Stimulated activated CD8-positive, alpha-beta memory T cell treated with anti-CD3 and anti-CD28 coated beads, Interleukin-4, amount 100 ng/mL, for 24 hours (primary cell): ENCODE data around the gene PSORS1C1.

Experiments used
- DNase-seq: peaks from one replicate; pipeline ENCODE4 v3.0.0-alpha.2; 2020; ENCODE audit warnings: low read depth

The PSORS1C1 gene

GRCh38 chr6:31126396-31127175, 12.0 kb downstream of the PSORS1C1 start:
- DNase-seq, result no peak

- DNase-seq, result peak; percentile 62
Observed at GRCh38 chr6:31128093-31128676, 13.6 kb downstream of the PSORS1C1 start.

- DNase-seq, result no peak
Observed at GRCh38 chr6:31129130-31129529, 14.5 kb downstream of the PSORS1C1 start.

- no peak for DNase-seq
Observed at GRCh38 chr6:31130751-31131150, 16.2 kb downstream of the PSORS1C1 start.

DNA sequence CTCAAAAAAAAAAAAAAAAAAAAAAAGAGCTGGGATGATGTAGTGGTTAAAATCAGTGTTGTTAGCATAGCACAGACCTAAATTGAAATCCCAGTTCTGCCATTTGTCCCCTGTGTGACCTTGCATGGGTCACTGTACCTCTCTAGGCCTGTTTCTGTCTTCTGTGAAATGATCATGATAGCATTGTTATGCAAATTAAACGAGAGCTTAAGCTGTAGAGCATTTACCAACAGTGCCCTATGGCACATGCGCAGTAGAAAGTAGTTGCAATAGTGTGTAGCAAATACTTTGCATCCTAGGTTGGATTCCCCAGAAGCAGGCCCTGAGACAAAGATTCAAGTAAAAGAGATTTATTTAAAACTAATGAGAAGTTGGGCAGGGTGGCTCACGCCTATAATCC, 17.0 kb downstream of the PSORS1C1 start:
- DNase-seq, result no peak

- DNase-seq, result no peak
Observed at GRCh38 chr6:31132806-31133205, 18.2 kb downstream of the PSORS1C1 start.

DNA sequence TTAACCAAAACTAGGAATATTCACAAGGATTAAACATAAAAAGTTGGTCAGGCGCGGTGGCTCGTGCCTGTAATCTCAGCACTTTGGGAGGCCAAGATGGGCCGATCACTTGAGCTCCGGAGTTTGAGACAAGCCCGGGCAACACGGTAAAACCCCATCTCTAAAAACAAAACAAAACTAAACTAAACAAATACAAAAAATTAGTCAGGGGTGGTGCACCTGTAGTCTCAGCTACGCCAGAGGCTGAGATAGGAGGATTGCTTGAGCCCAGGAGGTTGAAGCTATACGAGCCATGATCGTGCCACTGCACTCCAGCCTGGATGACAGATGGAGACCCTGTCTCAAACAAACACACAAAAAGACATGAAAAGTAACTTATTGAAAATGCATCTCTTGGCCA, 21.1 kb downstream of the PSORS1C1 start:
- DNase-seq, result no peak

DNA sequence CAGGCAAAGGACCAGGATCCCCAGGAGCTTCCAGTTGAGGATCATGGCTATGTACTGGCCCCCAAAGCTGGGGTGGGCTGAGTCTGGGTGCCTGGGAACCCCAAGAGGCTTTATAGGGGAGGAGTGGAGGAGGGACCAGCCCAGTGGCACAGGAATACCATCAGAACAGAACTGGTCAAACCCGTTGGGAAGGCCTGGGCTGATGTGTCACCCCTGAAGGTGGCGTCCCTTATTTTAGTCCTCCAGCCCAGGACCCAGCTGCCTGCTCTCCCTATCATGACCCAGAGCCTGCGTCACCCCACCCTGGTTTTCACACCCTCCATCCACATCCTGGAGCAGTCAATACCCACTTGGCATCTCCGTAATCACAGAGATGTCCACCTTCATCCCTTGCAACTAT, 24.4 kb downstream of the PSORS1C1 start, which contains the start of gene PSORS1C2:
Gene PSORS1C2, minus strand, starts transcription at position 85 of the 400 bp plus-strand sequence. Its CDS starts 40 bp downstream, at position 45.
- DNase-seq, result no peak

DNA sequence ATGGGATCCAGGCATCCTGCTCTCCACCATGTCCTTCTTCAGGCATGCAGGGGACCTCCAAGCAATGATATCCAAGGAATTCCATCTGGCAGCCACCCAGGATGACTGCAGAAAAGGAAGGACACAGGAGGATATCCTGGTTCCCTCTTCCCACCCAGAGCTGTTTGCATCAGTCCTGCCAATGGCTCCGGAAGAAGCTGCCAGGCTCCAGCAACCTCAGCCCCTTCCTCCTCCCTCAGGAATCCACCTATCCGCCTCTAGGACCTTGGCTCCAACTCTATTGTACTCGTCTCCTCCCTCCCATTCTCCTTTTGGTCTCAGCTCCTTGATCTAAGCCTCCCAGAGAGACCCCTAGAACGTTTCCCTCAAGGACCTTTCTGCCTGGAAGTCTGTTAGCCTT, 25.0 kb downstream of the PSORS1C1 start:
- no peak for DNase-seq

DNA sequence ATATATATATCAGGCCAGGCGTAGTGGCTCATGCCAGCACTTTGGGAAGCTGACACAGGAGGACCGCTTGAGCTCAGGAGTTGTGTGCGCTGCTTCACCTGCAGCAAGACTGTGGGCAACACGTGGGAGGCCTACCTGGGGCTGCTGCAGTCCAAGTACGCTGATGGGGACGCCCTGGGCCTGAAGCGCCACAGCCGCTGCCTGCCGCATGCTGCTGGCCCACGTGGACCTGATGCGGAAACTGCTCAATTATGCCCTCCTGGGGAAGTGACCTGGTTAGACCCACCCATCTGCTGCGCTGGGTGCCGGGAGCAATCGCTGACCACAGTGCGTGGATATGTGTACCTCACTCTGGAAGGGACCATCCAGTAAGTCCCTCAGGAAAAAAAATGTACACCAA, 26.0 kb downstream of the PSORS1C1 start:
- DNase-seq, result no peak

GRCh38 chr6:31142361-31142761, 27.8 kb downstream of the PSORS1C1 start:
- no peak for DNase-seq

GRCh38 chr6:31143148-31143547, 28.5 kb downstream of the PSORS1C1 start:
- no peak for DNase-seq

- no peak for DNase-seq
Observed at GRCh38 chr6:31144296-31144969, 29.8 kb downstream of the PSORS1C1 start.

GRCh38 chr6:31144970-31145340, 30.4 kb downstream of the PSORS1C1 start:
- DNase-seq, result no peak

GRCh38 chr6:31145386-31145785, 30.8 kb downstream of the PSORS1C1 start:
- no peak for DNase-seq

DNA sequence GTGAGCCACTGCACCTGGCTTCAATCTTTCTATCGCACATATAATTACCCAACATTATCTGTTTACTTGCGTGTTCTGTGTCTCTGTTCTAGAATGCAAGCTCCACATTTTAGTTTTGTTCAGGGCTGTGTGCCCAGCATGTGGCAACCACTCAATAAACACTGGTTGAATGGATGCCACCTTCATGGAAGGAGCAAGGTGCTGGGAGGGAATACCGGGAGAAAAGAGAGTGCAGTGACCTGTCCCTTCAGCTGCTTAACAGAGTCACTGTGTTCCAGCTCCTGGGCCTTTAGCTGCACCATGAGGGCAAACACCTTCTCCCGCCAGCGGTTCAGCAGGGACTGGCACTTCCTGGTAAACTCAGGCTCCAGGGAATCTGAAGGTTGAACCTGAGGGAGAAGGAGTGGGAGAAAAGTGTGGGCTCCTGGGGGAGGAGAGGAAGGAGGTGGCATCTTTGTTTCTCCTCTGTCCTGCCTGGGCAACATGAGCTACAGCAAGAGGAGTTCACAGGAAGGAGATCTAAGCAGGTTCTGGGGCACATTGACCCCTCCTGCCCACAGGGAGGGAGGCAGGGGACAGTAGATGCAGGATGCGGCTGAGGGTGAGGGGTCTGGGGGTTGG, 35.3 kb downstream of the PSORS1C1 start:
- DNase-seq, result no peak

- no peak for DNase-seq
Observed at GRCh38 chr6:31152781-31153180, 38.2 kb downstream of the PSORS1C1 start.

- DNase-seq, result no peak
Observed at GRCh38 chr6:31154436-31154835, 39.8 kb downstream of the PSORS1C1 start.

DNA sequence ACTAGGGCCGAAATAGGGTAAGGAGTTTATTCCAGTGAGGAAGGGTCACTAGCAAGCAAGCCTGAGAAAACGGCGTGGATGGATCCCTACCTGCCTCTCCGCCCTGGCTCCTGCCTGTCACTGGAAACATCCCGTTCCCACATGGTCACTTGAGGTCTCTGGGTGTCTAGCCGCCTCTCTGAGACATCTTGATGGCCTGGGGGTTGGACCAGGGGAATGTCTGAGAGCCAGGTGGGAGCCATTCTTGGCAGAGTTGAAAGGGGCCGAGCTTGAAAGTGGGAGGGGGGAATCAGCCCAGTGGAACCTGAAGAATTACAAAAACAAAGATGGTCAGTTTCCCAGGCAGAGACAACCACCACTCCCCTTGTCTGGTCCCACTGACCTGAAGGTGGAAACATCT, 42.0 kb downstream of the PSORS1C1 start:
- DNase-seq, result no peak

- no peak for DNase-seq
Observed at GRCh38 chr6:31157513-31158139, 43.0 kb downstream of the PSORS1C1 start, which contains the start of gene CCHCR1. Gene CCHCR1, minus strand, starts transcription at chr6:31157802. Its CDS starts 202 bp downstream, at chr6:31157600.

GRCh38 chr6:31158140-31158862, 43.7 kb downstream of the PSORS1C1 start, which contains the start of gene TCF19:
Gene TCF19, plus strand, starts transcription at chr6:31158589. Its CDS starts 881 bp downstream, at chr6:31159470.
- DNase-seq, result peak; percentile 99
